ENCODE data around the gene PTCH1.

GRCh38 chr9:95457769-95458168 lies 59.0 kb downstream of the PTCH1 start:
- TF ChIP-seq POLR2A (IDR thresholded peaks at IDR 0.05): no peak
- no peak for TF ChIP-seq CTCF (IDR thresholded peaks at IDR 0.05)
- TF ChIP-seq POLR2AphosphoS5 (IDR thresholded peaks at IDR 0.05): no peak

Measured in prostate gland (tissue), 2 donors.